SK-N-SH treated with all-trans-retinoic acid at 6 μM for 48 hours (cell line): Measurements from ENCODE around the gene TNFRSF13B.

Source experiments
- ATAC-seq: fragments of 200-7000 bp; cut with Tn5 transposase; 3 replicates; pipeline ENCODE4 v1.9.1; 2020; ENCODE audit warnings: mild to moderate bottlenecking, moderate library complexity
- ARNTL ChIP-seq: fragments of 450-650 bp; formaldehyde crosslinking; IDR thresholded peaks from 2 replicates; pipeline ENCODE4 v1.5.0; 2020; ENCODE audit warnings: low read depth, mild to moderate bottlenecking, moderate library complexity, borderline replicate concordance
- BACH2 ChIP-seq: fragments of 250-450 bp; sonication (Bioruptor Pico); IDR thresholded peaks from 2 replicates; pipeline ENCODE4 v1.9.0; 2021; ENCODE audit warnings: mild to moderate bottlenecking, borderline replicate concordance
- CREB5 ChIP-seq: fragments of 250-450 bp; sonication (Bioruptor Pico); IDR thresholded peaks from 2 replicates; pipeline ENCODE4 v1.5.1; 2020; ENCODE audit warnings: low read depth, mild to moderate bottlenecking, moderate library complexity
- CSDC2 ChIP-seq: fragments of 250-450 bp; sonication (Bioruptor Pico); IDR thresholded peaks from 2 replicates; pipeline ENCODE4 v1.5.0; 2020; ENCODE audit warnings: mild to moderate bottlenecking, moderate library complexity
- CSRNP3 ChIP-seq: fragments of 250-450 bp; sonication (Bioruptor Pico); IDR thresholded peaks from 2 replicates; pipeline ENCODE4 v1.5.1; 2021; ENCODE audit warnings: mild to moderate bottlenecking, moderate library complexity
- ESRRG ChIP-seq: fragments of 250-450 bp; sonication (Bioruptor Pico); IDR thresholded peaks from 2 replicates; pipeline ENCODE4 v1.6.1; 2021; ENCODE audit warnings: mild to moderate bottlenecking
- GLIS3 ChIP-seq: fragments of 250-450 bp; sonication (Bioruptor Pico); IDR thresholded peaks from 2 replicates; pipeline ENCODE4 v1.5.0; 2020; ENCODE audit warnings: mild to moderate bottlenecking, moderate library complexity
- ISL1 ChIP-seq: fragments of 250-450 bp; sonication (Bioruptor Pico); IDR thresholded peaks from 2 replicates; pipeline ENCODE4 v2.1.2; 2022; ENCODE audit warnings: mild to moderate bottlenecking, moderate library complexity
- PPARA ChIP-seq: fragments of 250-450 bp; sonication (Bioruptor Pico); IDR thresholded peaks from 2 replicates; pipeline ENCODE4 v1.5.0; 2020; ENCODE audit warnings: mild to moderate bottlenecking, borderline replicate concordance
- RARB ChIP-seq: fragments of 250-450 bp; sonication (Bioruptor Pico); IDR thresholded peaks from 2 replicates; pipeline ENCODE4 v1.8.0; 2021; ENCODE audit warnings: mild to moderate bottlenecking, moderate library complexity
- SNAI2 ChIP-seq: fragments of 250-450 bp; sonication (Bioruptor Pico); IDR thresholded peaks from 2 replicates; pipeline ENCODE4 v1.5.0; 2020; ENCODE audit warnings: mild to moderate bottlenecking, moderate library complexity
- TCF4 ChIP-seq: fragments of 250-450 bp; sonication (Bioruptor Pico); IDR thresholded peaks from 2 replicates; pipeline ENCODE4 v1.8.0; 2021; ENCODE audit warnings: mild to moderate bottlenecking, moderate library complexity, borderline replicate concordance
- TOX ChIP-seq: fragments of 250-450 bp; sonication (Bioruptor Pico); IDR thresholded peaks from 2 replicates; pipeline ENCODE4 v1.8.0; 2021; ENCODE audit warnings: mild to moderate bottlenecking, moderate library complexity, borderline replicate concordance
- TSHZ2 ChIP-seq: fragments of 250-450 bp; sonication (Bioruptor Pico); IDR thresholded peaks from 2 replicates; pipeline ENCODE4 v1.5.0; 2020; ENCODE audit warnings: mild to moderate bottlenecking, moderate library complexity
- ZC3H10 ChIP-seq: fragments of 250-450 bp; sonication (Bioruptor Pico); IDR thresholded peaks from 2 replicates; pipeline ENCODE4 v1.5.1; 2021; ENCODE audit warnings: mild to moderate bottlenecking, moderate library complexity
- ZFP3 ChIP-seq: fragments of 250-450 bp; sonication (Bioruptor Pico); IDR thresholded peaks from 2 replicates; pipeline ENCODE4 v1.5.0; 2020; ENCODE audit warnings: mild to moderate bottlenecking, moderate library complexity
- ZFP30 ChIP-seq: fragments of 450-650 bp; formaldehyde crosslinking; IDR thresholded peaks from 2 replicates; pipeline ENCODE4 v1.5.0; 2022; ENCODE audit warnings: mild to moderate bottlenecking, moderate library complexity
- ZNF565 ChIP-seq: fragments of 450-650 bp; formaldehyde crosslinking; conservative IDR thresholded peaks from 2 replicates; pipeline ENCODE4 v1.5.0; 2020; ENCODE audit warnings: low read depth, mild to moderate bottlenecking, moderate library complexity
- ZNF70 ChIP-seq: fragments of 450-650 bp; formaldehyde crosslinking; IDR thresholded peaks from 2 replicates; pipeline ENCODE4 v1.5.0; 2020; ENCODE audit warnings: mild to moderate bottlenecking, moderate library complexity
- ZNF8 ChIP-seq: fragments of 450-650 bp; formaldehyde crosslinking; IDR thresholded peaks from 2 replicates; pipeline ENCODE4 v1.5.0; 2020; ENCODE audit warnings: mild to moderate bottlenecking, moderate library complexity
- TF ChIP-seq, protein P1 (sequence below): fragments of 250-450 bp; sonication (Bioruptor Pico); IDR thresholded peaks from 2 replicates; pipeline ENCODE4 v1.8.0; 2020; ENCODE audit warnings: mild to moderate bottlenecking, moderate library complexity, borderline replicate concordance

TNFRSF13B gene

GRCh38 chr17:16968786-16969185 lies 3.1 kb downstream of the TNFRSF13B start:
- ATAC-seq: no peak
- TF ChIP-seq BACH2 (CRISPR knock-in tag): no peak
- TF ChIP-seq ARNTL (CRISPR knock-in tag): no peak
- TF ChIP-seq ZNF565: no peak
- no peak for TF ChIP-seq ZNF70 (CRISPR knock-in tag)
- TF ChIP-seq ZFP30: no peak
- TF ChIP-seq CSDC2 (CRISPR knock-in tag): no peak
- TF ChIP-seq CSRNP3: no peak
- TF ChIP-seq ESRRG (CRISPR knock-in tag): no peak
- TF ChIP-seq GLIS3 (CRISPR knock-in tag): no peak
- TF ChIP-seq SNAI2: no peak
- TF ChIP-seq TOX: no peak
- no peak for TF ChIP-seq ISL1 (CRISPR knock-in tag)
- no peak for TF ChIP-seq ZC3H10
- TF ChIP-seq TSHZ2 (CRISPR knock-in tag): no peak
- TF ChIP-seq, protein P1, sequence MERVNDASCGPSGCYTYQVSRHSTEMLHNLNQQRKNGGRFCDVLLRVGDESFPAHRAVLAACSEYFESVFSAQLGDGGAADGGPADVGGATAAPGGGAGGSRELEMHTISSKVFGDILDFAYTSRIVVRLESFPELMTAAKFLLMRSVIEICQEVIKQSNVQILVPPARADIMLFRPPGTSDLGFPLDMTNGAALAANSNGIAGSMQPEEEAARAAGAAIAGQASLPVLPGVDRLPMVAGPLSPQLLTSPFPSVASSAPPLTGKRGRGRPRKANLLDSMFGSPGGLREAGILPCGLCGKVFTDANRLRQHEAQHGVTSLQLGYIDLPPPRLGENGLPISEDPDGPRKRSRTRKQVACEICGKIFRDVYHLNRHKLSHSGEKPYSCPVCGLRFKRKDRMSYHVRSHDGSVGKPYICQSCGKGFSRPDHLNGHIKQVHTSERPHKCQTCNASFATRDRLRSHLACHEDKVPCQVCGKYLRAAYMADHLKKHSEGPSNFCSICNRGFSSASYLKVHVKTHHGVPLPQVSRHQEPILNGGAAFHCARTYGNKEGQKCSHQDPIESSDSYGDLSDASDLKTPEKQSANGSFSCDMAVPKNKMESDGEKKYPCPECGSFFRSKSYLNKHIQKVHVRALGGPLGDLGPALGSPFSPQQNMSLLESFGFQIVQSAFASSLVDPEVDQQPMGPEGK: no peak
- no peak for TF ChIP-seq ZNF8
- TF ChIP-seq, all 23 proteins: peak for 0

- ATAC-seq: peak; percentile 42; the same call in 2 of the 3 replicates
- no peak for TF ChIP-seq RARB (CRISPR knock-in tag)
- TF ChIP-seq, protein P1: no peak
- no peak for TF ChIP-seq ZNF8
These were observed 9.1 kb downstream of the TNFRSF13B start for GRCh38 chr17:16962804-16963203.

- ATAC-seq: no peak
These were observed 10.1 kb downstream of the TNFRSF13B start for GRCh38 chr17:16961792-16962191.

More at GRCh38 chr17:16961792-16962191, 10.1 kb downstream of the TNFRSF13B start:
- TF ChIP-seq TSHZ2 (CRISPR knock-in tag): no peak
- no peak for TF ChIP-seq ZFP3
- no peak for TF ChIP-seq ARNTL (CRISPR knock-in tag)
- TF ChIP-seq ZFP30: no peak
- no peak for TF ChIP-seq ZC3H10
- no peak for TF ChIP-seq ZNF70 (CRISPR knock-in tag)
- no peak for TF ChIP-seq TCF4 (CRISPR knock-in tag)
- TF ChIP-seq ZNF8: no peak
- no peak for TF ChIP-seq ZNF565
- TF ChIP-seq BACH2 (CRISPR knock-in tag): no peak
- no peak for TF ChIP-seq GLIS3 (CRISPR knock-in tag)
- no peak for TF ChIP-seq CREB5 (CRISPR knock-in tag)
- TF ChIP-seq TOX: no peak
- no peak for TF ChIP-seq PPARA (CRISPR knock-in tag)
- TF ChIP-seq CSRNP3: no peak
- TF ChIP-seq CSDC2 (CRISPR knock-in tag): no peak
- TF ChIP-seq, all 23 proteins: peak for 0
